ENCODE results near the gene GRIK5.

DNA sequence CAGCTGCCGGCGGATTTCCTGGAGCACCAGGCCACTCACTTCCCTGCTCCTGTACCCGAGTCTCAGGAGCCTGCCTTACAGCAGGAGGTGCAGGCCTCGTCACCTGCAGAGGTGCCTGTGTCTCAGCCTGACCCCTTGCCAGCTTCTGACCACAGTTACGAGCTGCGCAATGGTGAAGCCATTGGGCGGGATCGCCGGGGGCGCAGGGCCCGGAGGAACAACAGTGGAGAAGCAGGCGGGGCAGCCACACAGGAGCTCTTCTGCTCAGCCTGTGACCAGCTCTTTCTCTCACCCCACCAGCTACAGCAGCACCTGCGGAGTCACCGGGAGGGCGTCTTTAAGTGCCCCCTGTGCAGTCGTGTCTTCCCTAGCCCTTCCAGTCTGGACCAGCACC lies 9.3 kb upstream of the GRIK5 start:
- TF ChIP-seq, protein P1, sequence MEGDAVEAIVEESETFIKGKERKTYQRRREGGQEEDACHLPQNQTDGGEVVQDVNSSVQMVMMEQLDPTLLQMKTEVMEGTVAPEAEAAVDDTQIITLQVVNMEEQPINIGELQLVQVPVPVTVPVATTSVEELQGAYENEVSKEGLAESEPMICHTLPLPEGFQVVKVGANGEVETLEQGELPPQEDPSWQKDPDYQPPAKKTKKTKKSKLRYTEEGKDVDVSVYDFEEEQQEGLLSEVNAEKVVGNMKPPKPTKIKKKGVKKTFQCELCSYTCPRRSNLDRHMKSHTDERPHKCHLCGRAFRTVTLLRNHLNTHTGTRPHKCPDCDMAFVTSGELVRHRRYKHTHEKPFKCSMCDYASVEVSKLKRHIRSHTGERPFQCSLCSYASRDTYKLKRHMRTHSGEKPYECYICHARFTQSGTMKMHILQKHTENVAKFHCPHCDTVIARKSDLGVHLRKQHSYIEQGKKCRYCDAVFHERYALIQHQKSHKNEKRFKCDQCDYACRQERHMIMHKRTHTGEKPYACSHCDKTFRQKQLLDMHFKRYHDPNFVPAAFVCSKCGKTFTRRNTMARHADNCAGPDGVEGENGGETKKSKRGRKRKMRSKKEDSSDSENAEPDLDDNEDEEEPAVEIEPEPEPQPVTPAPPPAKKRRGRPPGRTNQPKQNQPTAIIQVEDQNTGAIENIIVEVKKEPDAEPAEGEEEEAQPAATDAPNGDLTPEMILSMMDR (IDR thresholded peaks at IDR 0.05), result no peak
- no peak for TF ChIP-seq POLR2A (IDR thresholded peaks at IDR 0.05)

Measured in esophagus squamous epithelium (tissue), 4 donors.